NAMALWA (cell line): ENCODE data around the gene WWOX.

Experiments
- DNase-seq: peaks from one replicate; pipeline ENCODE4 v3.0.0-alpha.2; 2015; ENCODE audit warnings: low spot score

Gene WWOX

DNA sequence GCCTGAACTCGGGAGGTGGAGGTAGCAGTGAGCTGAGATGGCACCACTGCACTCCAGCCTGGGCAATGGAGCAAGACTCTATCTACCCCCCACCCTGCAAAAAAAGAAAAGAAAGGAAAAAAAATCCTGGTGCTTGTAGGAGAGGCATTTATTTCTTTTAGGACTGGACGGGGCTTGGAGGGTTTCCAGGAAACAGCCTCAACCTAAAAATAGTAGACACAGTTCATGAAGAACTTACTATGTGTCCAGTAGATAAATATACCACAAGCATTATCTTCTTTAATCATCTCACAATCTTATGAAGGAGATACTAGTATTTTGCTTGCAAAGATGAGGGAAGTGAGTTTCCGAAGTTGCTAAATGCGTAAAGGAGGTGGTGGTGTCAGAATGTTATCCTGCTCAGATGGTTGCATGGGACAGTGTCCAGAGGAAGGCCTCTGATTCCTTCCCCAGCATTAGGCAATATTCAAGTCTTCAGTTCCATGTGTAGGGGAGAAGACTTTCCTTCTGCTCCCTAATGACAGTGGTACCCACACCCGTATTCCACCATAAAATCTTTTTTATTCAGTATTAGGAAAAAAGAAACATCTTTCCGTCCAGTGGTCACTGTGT is 263.2 kb downstream of the WWOX start:
- DNase-seq, result no peak

DNA sequence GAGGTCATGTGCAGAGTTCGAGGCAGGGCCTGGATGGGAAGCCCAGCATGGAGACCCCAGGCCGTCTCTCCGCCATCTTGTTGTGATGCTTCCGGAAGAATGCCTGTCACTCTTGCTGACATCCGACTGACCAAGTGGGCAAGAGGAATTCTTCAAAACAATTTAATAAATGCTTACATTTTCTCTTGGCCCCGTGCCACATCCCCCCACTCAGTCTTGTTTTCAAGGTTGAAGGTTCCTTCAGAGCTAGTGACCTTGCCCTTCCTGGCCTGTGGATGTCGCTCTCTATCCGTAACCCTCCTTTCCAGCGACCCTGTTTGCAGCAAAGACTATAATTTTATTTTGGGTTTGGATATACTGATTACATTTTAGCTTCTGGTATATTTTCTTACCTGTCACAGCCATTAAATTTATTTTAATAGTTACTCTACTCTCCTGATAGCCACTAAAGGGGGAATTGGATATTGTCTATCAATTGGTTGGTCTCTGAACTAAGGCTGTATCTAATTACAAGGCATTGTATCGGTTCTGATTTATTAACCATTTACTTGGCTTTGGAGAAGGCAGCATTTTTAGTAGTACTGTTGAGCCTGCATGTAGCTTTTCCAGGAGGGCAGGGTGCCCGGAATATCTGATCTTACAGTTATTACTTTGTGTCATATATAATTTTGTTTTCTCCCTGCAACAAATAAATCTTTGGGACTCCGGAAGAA is 264.5 kb downstream of the WWOX start:
- no peak for DNase-seq

DNA sequence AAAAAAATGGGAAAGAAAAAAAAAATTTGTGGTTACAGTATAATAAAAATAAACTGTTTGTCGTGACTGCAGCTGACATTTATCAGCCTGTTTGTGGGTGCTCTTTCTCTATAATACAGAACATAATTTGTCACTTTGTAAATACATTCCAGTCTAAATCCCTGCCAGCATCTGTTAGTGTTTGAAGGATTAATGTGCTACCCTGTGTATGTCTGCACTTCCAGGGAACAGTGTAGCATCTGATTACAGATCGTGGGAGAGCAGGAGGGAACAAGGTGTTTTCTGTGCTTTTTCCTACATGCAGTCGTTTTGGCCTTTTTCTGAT is 265.1 kb downstream of the WWOX start:
- DNase-seq, result no peak

DNA sequence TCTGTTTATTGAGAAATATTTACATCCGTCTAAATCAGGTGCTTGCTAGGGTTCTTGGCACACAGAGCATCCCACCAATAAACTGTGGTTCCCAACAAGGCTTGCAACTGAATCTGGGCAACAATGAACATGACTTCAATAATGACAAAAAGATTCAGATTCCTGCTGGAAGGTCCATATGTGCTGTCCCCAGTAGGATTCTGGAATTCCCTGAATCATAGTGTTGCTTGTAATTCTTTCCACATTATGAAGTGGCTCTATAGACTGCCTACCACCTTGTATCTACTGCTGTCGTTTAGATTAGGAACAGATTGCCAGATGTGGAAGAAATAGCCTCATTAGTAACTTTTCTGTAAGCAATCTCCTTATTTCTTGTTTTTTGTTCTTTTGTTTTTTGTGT is 265.9 kb downstream of the WWOX start:
- no peak for DNase-seq

DNA sequence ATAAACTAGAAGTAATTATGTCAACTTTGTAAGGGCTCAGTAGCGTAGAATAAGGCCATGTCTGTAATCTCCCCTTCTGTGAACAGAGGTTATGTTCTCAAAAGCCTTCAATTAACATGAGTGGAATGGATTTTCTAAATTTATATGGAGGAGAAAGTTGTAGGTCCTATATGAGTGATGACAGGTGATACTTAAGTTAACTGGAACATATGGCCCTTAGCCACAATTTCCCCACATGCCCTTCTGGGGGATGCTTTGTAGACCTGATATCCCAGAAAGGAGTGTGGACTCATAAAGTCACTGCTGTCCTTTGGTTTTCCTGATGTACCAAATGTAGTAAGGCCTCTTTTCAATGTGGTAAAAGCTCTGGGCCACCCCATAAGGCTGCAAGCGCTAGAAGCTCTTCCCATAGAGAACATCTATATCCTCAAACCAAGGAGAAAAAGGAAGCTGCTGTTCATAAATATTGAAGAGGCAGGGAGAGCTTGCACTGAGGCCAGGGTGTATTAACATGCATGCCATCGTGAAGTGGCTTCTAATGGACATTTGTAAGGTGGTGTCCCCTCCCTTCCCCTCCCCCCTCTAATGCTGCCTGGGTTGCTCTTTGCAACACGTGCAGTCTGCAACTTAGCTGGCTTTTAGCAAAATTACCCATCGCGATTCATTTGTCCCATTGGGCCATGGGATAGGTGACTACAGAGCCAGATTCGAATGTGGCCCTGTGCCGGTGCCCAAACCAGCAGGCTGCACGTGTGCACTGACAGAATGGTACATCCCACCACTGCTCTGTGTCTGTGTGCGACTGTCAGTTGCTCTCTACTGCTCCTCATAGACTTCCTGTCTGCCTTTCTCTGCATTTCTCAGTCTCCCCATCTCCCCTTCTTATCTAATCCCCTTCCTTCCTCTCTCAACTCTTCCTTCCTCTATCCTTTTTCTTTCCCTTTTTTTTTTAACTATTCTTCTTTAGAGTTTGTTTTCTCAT is 269.0 kb downstream of the WWOX start:
- no peak for DNase-seq

DNA sequence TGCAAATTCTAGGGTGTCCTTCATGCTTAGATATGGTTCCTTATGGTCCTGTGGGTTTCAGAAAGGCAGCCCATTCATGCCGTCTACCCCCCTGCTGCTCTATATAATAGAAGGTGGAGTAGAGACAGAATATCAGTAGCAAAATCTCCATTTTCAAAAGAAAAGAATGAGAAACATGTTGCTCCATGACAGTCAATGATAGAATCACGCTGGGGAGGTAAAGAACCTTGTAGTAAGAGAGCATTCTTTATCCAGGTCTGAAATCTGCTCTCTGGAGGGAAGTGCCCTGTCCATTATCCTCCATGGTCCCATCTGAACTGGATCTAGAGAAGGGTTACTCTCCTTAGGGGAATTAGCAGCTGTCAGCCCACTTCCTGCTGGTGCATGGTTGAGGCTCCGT is 272.8 kb downstream of the WWOX start:
- no peak for DNase-seq

DNA sequence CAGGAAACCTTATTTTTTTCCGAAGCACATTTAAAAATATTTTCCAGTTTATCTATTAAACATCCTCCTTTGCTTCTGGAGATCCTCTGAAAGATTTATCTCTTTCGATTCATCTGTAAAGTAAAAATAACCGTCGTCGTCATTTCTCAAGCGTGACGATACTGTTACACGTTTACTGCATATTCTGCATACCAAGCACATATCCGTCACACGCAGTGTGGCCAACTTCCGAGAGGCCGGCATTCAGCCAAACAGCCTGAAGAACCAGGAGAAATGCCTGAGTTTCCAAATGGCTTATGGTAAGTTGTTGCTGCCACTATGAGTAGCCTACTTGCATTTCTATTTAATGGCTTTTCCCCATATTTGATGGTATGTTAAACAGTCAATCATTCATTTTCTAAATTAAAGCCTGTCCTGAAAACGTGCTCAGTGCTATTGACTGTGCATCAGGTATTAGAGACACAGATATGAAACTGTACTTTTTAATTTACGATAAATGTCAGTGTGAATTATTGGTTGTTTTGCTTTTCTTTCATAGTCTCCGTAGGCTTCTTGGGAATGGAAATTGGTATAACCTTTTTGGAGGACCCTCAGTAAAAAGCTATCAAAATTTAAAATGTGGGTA is 275.7 kb downstream of the WWOX start:
- DNase-seq, result no peak

DNA sequence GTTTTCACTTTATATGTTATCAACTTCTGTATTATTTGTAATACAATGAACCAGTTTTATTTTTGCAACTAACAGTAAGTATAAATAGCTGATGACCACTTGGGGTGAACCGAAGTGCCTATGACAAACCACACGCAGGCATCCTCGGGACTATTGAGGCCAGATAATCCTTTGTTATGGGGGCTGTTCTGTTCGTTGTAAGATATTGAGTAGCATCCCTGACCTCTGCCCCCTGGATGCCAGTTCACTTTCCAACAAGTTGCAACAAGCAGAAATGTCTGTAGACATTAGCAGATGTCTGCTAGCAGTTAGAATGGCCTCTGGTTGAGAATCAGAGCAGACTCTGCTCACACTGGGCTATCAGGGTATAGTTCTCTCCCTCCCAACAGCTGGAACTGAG is 277.0 kb downstream of the WWOX start:
- DNase-seq, result no peak

DNA sequence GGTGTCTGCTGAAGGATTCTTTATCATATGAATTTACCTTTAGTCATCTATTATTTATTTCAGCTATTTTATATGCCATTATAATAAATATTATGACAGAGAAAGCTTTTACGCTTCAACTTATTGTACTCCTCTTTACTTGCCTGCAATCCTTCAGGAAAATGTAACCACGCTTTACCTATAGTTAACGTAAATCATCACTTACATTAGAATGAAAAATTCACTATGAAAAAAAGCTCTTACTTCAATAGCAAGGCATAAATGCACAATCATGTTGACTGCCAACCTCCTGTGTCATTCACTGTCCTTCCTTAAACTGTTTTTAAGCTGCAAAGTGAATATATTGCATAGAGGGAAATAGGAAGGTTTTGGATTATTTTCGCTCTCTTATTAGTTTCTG is 277.9 kb downstream of the WWOX start:
- no peak for DNase-seq

DNA sequence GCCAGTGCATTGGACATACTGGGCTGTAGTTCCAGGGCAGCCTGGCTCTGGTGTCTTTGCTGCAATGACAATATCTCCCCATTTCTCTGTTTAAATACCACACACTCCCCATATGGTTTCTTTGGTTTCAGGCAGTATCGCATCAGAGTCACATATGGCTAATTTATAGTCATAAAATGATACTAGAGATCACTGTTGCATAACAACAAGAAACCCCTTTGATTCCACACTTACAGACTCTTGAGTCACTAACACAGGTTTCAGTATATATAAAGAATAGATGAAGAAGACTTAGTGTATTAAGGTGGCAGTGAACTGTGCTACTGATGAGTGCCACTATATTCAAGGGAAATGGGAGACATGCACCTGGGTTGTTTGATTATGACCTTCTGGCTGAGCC is 281.6 kb downstream of the WWOX start:
- DNase-seq, result no peak

DNA sequence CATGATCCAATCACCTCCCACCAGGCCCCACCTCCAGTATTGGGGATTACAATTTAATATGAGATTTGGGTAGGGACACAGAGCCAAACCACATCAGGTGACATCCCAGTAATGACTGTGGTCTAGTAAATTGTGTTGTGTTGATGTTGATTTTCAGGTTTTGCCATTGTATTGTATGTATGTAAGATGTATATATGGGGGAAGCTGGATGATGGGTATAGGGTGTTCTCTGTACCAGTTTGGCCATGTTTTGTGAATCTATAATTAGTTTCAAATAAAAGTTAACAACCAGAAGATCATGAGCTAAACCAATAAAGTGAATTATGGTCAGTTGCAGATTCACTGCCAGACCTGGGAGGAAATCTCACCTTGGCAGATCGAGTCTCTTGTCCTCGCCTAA is 283.7 kb downstream of the WWOX start:
- DNase-seq, result no peak

DNA sequence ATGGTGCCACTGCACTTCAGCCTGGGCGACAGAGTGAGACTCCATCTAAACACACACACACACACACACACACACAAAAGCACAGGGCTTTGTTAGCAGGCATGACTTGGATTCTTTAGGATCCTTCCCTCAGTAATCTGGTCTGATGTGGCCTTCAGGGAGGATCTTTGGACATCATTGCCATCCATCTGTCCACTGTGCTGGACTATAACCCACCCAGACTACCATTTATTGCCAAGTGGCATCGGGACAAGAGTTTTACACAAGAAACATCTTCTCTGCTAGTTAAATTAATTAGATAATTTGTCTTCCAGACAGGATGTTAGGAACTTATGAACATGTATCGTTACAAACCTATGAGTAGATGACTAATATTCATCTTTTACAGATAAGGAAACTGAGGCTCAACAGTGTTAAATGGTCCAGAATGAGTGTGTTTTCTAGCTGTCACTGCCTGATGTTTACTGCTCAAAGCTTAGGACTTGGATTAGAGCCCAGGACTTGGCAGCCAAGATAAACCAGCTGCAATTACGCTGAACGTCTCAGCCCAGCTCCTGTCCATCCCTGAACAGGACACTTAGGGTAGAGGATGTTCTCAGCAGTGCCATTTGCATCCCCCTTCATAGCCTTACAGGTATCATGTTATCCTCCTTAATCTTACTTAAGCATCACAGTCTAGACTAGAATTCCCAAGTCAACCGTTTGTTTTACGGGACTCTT is 285.8 kb downstream of the WWOX start:
- no peak for DNase-seq

DNA sequence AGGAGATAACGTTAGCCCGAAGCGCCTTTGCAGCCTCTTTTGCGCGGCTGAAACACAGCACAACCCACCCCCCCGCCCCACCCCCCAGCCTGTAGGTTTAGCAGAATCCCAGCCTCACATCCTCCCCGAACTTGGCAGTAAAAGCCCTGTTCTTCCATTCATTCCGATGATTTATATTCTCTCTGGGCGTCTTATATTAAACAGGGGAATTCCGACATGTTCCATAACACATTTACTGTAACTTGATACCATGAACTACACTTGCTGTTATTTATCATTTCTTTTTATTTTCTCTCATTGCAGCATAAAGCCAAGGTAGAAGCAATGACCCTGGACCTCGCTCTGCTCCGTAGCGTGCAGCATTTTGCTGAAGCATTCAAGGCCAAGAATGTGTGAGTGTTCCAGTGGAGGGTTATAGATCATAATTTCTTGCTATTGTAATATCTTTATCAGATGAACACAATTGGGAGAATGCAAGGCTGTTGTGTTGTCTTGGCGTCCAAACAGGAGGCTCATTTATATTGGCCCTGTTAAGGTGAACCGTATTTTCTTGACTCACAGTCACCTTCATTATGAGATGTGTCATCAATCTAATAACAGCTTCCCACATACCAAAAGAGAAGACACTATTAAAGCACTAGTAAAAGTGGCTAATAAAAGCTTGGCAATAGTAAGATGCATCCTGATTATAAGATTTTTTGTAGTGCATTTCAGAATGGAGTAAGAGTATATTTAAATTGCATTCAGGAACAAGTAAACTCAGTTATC is 287.3 kb downstream of the WWOX start:
- no peak for DNase-seq

DNA sequence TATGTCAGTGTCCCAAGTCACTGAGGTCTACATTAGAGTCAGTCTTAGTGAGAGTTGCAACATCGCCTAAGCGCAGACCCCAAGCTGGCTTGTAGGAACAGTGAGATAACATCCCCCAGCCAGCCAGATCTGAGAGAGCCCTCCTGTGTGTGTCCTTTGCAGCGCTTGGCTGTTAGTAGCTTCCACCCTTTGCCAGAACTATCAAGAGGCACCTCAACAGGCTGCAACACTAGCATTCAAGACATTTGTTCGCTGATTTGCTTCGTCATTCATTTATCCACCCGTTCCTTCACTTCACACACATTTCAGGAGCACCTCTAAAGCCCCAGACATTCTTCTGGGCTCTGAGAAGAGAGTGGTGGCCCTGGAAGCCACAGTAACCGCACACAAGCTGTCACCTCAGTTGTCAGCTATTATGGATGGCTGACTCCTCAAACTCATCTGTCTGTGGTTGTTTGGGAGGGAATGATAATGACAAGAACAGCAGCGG is 289.6 kb downstream of the WWOX start:
- DNase-seq, result no peak

DNA sequence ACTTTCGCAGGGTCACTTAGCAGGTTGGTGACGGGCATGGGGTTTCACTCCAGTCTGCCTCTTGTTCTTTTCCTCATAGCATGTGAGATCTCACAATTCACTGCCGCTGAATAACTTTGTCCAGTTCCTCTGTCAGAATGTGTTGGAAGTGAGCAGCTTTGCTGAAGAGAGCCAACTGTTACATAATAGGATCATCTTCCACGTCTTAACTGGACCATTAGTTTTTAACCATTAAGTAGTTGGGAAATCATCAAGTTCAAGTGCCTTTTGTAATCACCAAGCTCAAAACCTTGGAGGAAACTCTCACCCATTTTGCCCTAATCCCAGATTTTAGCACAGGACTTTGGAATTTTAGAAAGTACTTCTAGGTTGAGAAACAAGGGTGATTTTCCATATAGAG is 290.6 kb downstream of the WWOX start:
- DNase-seq, result no peak

DNA sequence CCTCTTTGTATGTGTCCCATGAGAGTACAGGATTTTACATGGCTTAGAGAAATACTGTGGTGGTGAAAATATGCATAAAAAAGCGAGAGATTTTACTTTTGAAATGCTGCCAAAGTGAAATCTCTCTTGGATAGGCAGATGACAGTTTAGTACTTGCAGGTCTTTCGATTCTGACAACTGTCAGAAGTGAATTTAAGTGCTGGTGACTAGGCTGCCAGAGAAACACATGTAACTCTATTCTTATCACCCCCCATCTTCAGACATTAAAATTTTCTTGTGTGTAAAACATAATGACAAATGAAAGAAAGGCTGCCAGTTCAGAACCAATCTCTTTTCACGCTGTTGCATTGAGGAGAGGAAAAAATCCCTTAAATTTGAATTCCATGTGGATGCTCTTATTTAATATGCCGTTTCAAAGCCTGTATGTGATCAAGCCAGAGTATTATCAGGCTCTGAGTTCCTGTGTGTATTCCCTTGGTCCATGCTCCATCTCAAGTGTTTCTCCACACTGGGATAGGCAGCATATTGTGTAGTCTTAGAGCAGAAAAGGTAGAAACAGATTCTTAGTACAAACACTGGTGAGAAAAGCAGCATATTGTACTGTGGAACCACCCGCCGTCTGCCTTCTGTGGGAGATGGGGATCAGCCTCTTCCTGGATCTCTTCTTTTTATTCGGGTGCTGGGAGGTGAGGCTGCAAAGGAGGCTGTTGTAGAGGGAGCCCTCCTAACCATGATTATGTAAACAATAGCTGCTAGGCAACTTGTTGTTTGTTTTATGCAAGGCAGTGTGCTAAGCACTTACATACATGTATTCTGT is 291.3 kb downstream of the WWOX start:
- no peak for DNase-seq

DNA sequence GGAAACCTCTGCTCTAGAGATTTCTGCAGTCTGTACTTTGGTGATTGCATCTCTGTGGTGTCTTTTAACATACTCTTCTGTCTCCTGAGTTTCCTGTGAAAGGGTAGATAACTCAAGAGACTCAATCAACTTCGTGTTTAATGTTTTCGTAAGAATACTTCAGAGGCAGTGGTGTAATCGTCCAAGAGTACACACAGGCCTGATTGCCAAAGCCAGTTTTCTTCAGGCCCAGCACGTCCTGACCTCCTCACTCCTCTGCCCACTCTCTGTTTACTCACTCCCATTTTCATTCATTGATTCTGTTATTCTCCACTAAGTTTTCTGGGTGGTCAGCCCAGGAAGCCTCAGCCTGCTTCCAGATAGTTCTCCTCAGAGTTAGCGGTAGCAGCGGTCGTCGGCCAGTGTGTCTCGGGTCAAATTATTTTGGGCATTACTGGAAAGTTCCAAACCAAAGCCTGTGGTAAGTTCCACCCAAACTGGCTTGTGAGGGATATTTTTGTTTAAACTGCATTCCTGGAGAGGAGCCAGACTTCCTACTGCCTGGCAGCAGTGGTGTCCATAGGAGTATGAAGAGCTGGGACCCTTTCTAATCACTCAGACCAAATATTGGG is 293.2 kb downstream of the WWOX start:
- no peak for DNase-seq

DNA sequence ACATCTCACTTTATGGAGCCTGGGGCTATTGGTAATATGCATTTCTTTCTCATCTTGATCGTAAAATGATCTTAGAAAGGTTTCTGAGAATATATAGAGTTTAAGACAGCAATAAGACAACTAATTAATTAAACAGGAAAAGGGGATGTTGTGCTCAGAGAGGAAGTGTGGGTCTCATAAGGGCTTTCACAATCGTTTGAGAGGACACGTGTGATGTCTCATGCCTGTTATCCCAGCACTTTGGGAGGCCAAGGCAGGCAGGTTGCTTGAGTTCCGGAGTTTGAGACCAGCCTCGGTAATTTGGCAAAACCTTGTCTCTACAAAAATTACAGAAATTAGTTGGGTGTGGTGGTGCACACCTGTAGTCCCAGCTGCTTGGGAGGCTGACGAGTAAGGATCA is 295.6 kb downstream of the WWOX start:
- no peak for DNase-seq

DNA sequence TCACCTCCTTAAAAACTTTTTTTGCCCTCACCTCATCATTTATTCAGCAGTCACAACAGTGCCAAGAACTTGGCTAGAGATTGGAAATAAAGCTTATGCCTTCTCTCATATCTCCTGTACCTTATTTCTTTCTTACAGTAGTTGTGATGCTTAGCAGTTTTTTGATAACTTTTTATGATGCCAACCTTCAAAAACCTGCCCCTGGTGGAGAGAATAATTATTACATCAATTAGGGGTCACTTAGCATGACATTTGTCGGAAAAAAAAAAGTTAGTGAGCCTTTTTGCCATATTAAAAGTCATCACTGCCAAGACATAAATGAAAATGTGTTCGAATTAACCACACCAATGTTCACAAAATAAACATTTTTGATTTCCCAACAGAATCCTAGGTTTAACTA is 296.6 kb downstream of the WWOX start:
- peak; percentile 47 for DNase-seq

DNA sequence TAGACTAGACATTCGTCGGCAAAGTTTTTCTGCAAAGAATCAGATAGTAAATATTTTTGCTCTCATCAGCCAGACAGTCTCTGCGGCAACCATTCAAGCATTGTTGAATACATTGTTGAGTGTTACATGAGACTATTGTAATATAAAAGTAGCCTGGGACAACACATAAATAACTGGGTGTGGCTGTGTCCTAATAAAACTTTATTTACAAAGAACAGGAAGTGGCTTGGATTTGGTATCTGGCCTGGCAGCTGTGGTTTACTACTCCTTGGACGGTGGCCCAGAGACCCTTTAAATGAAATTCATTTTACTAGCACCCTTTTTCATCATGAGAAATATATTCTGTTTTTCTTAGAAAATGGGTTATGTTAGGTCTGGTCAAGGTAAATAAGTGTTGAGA is 297.2 kb downstream of the WWOX start:
- no peak for DNase-seq
